Sigmoid colon (tissue), 7 donors: ENCODE data around the gene TTYH1. TPM values are rescaled to one million over a fixed set of nuclear protein-coding genes. Genes with fewer than 3 reads are reported as not detected.
"Not testable (repeated sequence)": the region's sequence is repeated elsewhere in the genome, so short reads cannot be mapped to it uniquely, and the experiment has no call there.

ENCODE experiments used
- DNase-seq: peaks from one replicate; pipeline ENCODE4 v3.0.0-alpha.2; 2019
- H3K27ac ChIP-seq, 4 donors: fragments of 200-600 bp; sonication (generic); one replicate each; pipeline ENCODE4 v1.5.1; 2016 to 2019; ENCODE audit warnings: mild to moderate bottlenecking in 1 of 4
- H3K27me3 ChIP-seq, 3 donors: fragments of 200-600 bp; sonication (generic); one replicate each; pipeline ENCODE4 v1.5.1; 2019; ENCODE audit warnings: mild to moderate bottlenecking in 1 of 3
- H3K36me3 ChIP-seq, 4 donors: fragments of 200-600 bp; sonication (generic); one replicate each; pipeline ENCODE4 v1.5.1; 2016 to 2019
- H3K4me1 ChIP-seq, 4 donors: fragments of 200-600 bp; sonication (generic); one replicate each; pipeline ENCODE4 v1.5.1; 2017 to 2019
- H3K4me3 ChIP-seq, 4 donors: fragments of 200-600 bp; sonication (generic); one replicate each; pipeline ENCODE4 v1.5.1; 2017 to 2019; ENCODE audit warnings: mild to moderate bottlenecking in 2 of 4, moderate library complexity in 1 of 4
- H3K9me3 ChIP-seq, 4 donors: fragments of 200-600 bp in 3 of 4; sonication (generic) in 3 of 4; one replicate each; pipeline versions ENCODE4 v1.5.1 to v1.6.1; 2013 to 2019
- EP300 ChIP-seq, 4 donors: sonication (generic); formaldehyde crosslinking; IDR thresholded peaks; one replicate each; pipeline ENCODE4 v1.6.1; 2017; ENCODE audit warnings: antibody characterized with exemption in 4 of 4
- POLR2A ChIP-seq, 2 donors: fragments of 450-650 bp; IDR thresholded peaks; one replicate each; pipeline ENCODE4 v1.6.1; 2016; ENCODE audit warnings: antibody characterized with exemption in 2 of 2, mild to moderate bottlenecking in 2 of 2, moderate library complexity in 2 of 2
- POLR2AphosphoS5 ChIP-seq, 4 donors: sonication (generic); formaldehyde crosslinking; IDR thresholded peaks; one replicate each; pipeline ENCODE4 v1.6.1; 2017; ENCODE audit warnings: antibody characterized with exemption in 4 of 4
- WGBS, 2 donors: extraction: QIAGEN DNeasy Blood & Tissue Kit; methylation state at CpG; one replicate each; pipeline ENCODE4 v1.1.7; 2013; 5-methylcytosine and 5-hydroxymethylcytosine counted together
- intact Hi-C: fragments of 100-400 bp; cut with DNase I; formaldehyde crosslinking; loops from one replicate; pipeline ENCODE4 v1.15.1; 2023
- polyA plus RNA-seq, 3 donors: library from polyadenylated mRNA; stranded (reverse); fragments of 200-250 nt; gene quantifications; one replicate each; pipeline ENCODE4 v1.2.3, GENCODE V29; 2013
- total RNA-seq, 4 donors: library from RNA; depleted of rRNA; stranded (reverse); fragments of >200 nt; gene quantifications; one replicate each; pipeline ENCODE4 v1.1.0, GENCODE V29; 2016
- TF ChIP-seq, protein P1 (sequence below), 4 experiments: fragments of 450-650 bp in 3 of 4; fragments of 200-600 bp in 1 of 4; IDR thresholded peaks; one replicate each; pipeline ENCODE4 v1.5.1; 2016 to 2019; ENCODE audit warnings: antibody characterized with exemption in 4 of 4, mild to moderate bottlenecking in 3 of 4, moderate library complexity in 2 of 4
- donor health status: healthy with polysubstance abuse.
- donor health status: Bipolar disorder and iron deficiency.
- donor health status: healthy.

Gene TTYH1
- total and polyA plus RNA-seq, 7 donors: 0.23 to 5.4 (median 2.5) TPM

DNA sequence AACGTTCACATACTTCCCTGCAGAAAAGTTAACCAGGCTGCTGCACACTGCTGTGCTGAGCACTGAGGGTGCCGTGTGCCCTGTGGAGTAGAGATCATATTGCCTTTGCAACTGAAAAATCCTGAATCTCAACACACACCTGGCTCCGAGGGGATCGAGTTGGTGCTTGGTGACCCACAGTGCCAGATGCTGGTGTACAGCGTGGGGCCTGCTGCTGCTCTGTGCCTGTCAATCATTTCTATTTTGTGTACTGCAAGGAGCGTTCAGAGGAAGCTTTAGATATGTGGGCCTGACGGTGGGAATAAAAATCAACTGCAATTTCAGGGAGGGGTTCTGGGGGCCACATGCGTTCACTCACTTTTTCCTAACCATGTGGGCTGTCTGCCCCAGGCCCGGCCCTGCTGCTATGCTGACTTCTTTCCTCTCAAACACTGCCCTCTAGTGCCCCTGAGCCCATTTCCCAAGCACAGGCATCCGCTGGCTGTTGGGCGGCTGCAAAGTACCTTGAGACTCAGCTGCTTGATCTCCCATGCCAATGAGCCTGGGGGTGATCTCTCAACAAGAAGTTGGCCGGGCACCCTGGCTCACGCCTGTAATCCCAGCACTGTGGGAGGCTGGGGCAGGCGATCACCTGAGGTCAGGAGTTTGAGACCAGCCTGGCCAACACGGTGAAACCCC lies 24.0 kb downstream of the TTYH1 start:
- Histone ChIP-seq H3K36me3 (peaks cover 0 to 11% (median 0%) of the 10 kb centered on the region in 4 donors), H3K4me1 (peaks cover 0 to 23% (median 21%) of the 10 kb centered on the region in 4 donors), H3K9me3 (no peaks in the 10 kb centered on the region), H3K4me3 (no peak overlapping the region), H3K27ac (no peak overlapping the region), H3K27me3 (no peaks in the 10 kb centered on the region)
- TF ChIP-seq POLR2AphosphoS5 (IDR thresholded peaks at IDR 0.05): no peak
- TF ChIP-seq, protein P1, sequence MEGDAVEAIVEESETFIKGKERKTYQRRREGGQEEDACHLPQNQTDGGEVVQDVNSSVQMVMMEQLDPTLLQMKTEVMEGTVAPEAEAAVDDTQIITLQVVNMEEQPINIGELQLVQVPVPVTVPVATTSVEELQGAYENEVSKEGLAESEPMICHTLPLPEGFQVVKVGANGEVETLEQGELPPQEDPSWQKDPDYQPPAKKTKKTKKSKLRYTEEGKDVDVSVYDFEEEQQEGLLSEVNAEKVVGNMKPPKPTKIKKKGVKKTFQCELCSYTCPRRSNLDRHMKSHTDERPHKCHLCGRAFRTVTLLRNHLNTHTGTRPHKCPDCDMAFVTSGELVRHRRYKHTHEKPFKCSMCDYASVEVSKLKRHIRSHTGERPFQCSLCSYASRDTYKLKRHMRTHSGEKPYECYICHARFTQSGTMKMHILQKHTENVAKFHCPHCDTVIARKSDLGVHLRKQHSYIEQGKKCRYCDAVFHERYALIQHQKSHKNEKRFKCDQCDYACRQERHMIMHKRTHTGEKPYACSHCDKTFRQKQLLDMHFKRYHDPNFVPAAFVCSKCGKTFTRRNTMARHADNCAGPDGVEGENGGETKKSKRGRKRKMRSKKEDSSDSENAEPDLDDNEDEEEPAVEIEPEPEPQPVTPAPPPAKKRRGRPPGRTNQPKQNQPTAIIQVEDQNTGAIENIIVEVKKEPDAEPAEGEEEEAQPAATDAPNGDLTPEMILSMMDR (IDR thresholded peaks at IDR 0.05): peak in 1 of 4 experiments; percentile 17
- no peak for DNase-seq
- 61 to 71% methylated on average over 15 of the region's 15 CpGs for WGBS, 2 donors
- intact Hi-C loops: no loop called here

DNA sequence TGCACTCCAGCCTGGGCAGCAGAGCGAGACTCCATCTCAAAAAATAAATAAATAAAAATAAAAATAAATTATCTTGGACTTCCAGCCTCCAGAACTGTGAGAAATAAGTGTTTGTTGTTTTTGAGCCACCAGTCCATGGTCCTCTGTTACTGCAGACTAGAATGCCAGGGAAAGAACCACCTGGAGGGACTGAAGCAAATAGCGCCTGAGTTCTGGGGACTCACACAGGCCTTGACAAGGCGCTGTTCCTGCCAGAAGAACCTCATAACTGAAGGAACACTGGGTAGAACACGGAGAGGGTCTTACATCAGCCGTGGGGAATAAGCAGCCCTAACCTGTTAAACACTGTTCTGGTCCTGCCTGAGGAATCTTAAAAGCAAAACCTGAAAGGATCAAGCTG lies 25.4 kb downstream of the TTYH1 start:
- Histone ChIP-seq H3K4me1 (peaks cover 0 to 10% (median 8%) of the 10 kb centered on the region in 4 donors), H3K27ac (no peak overlapping the region), H3K27me3 (no peaks in the 10 kb centered on the region), H3K9me3 (no peaks in the 10 kb centered on the region), H3K4me3 (no peak overlapping the region), H3K36me3 (peaks cover 0 to 24% (median 6%) of the 10 kb centered on the region in 4 donors)
- intact Hi-C loops: no loop called here
- TF ChIP-seq POLR2A (IDR thresholded peaks at IDR 0.05) (no peak), EP300 (IDR thresholded peaks at IDR 0.05) (no peak), POLR2AphosphoS5 (IDR thresholded peaks at IDR 0.05) (no peak)
- TF ChIP-seq, protein P1 (IDR thresholded peaks at IDR 0.05): no peak
- 93 to 95% methylated on average over 5 of the region's 5 CpGs for WGBS, 2 donors
- no peak for DNase-seq

DNA sequence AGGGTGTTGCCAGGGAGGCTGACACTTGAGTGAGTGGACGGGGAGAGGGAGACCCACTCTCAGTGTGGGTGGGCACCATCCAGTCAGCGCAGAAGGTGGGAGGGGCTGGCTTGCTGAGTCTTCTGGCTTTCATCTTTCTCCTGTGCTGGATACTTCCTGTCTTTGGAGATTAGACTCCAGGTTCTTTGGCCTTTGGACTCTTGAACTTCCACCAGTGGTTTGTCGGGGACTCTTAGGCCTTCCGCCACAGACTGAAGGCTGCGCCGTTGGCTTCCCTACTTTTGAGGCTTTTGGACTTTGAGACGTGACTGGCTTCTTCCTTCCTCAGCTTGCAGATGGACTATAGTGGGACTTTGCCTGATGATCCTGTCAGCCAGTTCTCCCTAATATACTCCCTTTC lies 29.5 kb downstream of the TTYH1 start:
- Histone ChIP-seq H3K9me3 (no peaks in the 10 kb centered on the region), H3K27me3 (no peaks in the 10 kb centered on the region), H3K4me1 (peaks cover 0 to 21% (median 14%) of the 10 kb centered on the region in 4 donors), H3K4me3 (no peak overlapping the region), H3K36me3 (peaks cover 0 to 37% (median 6%) of the 10 kb centered on the region in 4 donors), H3K27ac (no peak overlapping the region)
- intact Hi-C loops: loop anchor here (5.0 kb wide), 1 partner anchor 577 kb away; the partner anchor contains the start of gene MYADM
- TF ChIP-seq POLR2AphosphoS5 (IDR thresholded peaks at IDR 0.05): no peak
- TF ChIP-seq POLR2A (IDR thresholded peaks at IDR 0.05): no peak
- TF ChIP-seq EP300 (IDR thresholded peaks at IDR 0.05): no peak
- TF ChIP-seq, protein P1 (IDR thresholded peaks at IDR 0.05): no peak
- 18 to 69% methylated on average over 7 of the region's 7 CpGs for WGBS, 2 donors
- DNase-seq: no peak

DNA sequence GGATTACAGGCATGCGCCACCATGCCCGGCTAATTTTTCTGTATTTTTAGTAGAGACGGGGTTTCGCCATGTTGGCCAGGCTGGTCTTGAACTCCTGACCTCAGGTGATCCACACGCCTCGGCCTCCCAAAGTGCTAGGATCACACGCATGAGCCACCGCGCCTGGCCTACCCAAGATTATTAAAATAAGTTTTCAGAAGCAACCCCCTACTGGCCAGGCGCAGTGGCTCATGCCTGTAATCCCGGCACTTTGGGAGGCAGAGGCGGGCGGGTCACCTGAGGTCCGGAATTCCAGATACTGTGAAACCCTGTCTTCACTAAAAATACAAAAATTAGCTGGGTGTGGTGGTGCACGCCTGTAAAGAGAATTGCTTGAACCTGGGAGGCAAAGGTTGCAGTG lies 31.1 kb downstream of the TTYH1 start:
- 86 to 93% methylated on average over 15 of the region's 15 CpGs for WGBS, 2 donors
- DNase-seq, H3K9me3 ChIP-seq, H3K27ac ChIP-seq, H3K27me3 ChIP-seq, H3K4me3 ChIP-seq: not testable (repeated sequence)
- intact Hi-C loops: loop anchor here (5.0 kb wide), 1 partner anchor 579 kb away; the partner anchor contains the start of gene MYADM
- Histone ChIP-seq H3K4me1 (peaks cover 0 to 37% (median 30%) of the 10 kb centered on the region in 4 donors), H3K36me3 (peaks cover 0 to 45% (median 8%) of the 10 kb centered on the region in 4 donors)

DNA sequence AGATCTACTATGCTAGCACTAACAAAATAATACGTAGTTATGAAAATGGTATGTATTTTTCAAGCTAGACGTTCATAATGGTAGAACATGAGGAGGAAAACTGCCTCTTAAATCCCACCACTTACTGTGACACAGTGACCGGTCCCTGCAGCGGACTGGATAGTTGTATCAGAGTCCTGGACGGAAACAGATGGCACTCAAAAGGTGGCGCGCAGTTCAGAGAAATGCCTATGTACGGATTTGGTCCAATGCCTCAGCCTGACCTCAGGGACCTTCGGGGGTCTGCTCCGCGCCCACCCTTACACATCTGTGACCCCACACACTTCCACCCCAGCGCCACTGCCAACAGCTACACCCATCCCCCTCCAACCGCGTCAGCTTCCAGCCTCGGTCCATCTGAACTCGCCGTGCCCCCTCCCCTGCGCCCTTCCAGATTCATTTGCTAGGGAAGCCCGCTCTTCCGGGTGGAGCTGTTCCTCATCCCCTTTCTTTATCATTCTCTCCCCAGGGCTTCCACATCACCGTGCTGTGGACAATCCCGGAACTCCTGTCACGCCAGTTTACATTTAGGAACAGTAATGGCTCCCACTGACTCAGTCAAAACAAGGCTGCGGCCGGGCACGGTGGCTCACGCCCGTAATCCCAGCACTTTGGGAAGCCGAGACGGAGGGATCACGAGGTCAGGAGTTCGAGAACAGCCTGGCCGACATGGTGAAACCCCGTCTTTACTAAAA lies 32.9 kb downstream of the TTYH1 start:
- 1% methylated on average over 34 of the region's 34 CpGs for WGBS, 2 donors
- peaks cover 14 to 56% (median 24%) of the 10 kb centered on the region in 4 donors for H3K36me3 ChIP-seq
- H3K27me3 ChIP-seq: no peaks in the 10 kb centered on the region
- peak; percentile 84 for DNase-seq
- peak overlapping the region; percentile 52 to 95 (median 85) for H3K4me3 ChIP-seq
- intact Hi-C loops: loop anchor here (5.0 kb wide), 1 partner anchor 581 kb away; the partner anchor contains the start of gene MYADM
- H3K27ac ChIP-seq: peak overlapping the region; percentile 91 to 98 (median 95)
- H3K9me3 ChIP-seq: no peaks in the 10 kb centered on the region
- H3K4me1 ChIP-seq: peaks cover 0 to 51% (median 41%) of the 10 kb centered on the region in 4 donors
- TF ChIP-seq POLR2A (IDR thresholded peaks at IDR 0.05) (no peak), EP300 (IDR thresholded peaks at IDR 0.05) (no peak), POLR2AphosphoS5 (IDR thresholded peaks at IDR 0.05) (no peak)
- TF ChIP-seq, protein P1 (IDR thresholded peaks at IDR 0.05): no peak
